Measurements from ENCODE around the gene RIBC1. TPM values are rescaled to one million over a fixed set of nuclear protein-coding genes. Genes with fewer than 3 reads are reported as not detected.

Gene RIBC1
- total and polyA plus RNA-seq, 4 donors, result 6.0 to 12.7 (median 9.8) TPM

DNA sequence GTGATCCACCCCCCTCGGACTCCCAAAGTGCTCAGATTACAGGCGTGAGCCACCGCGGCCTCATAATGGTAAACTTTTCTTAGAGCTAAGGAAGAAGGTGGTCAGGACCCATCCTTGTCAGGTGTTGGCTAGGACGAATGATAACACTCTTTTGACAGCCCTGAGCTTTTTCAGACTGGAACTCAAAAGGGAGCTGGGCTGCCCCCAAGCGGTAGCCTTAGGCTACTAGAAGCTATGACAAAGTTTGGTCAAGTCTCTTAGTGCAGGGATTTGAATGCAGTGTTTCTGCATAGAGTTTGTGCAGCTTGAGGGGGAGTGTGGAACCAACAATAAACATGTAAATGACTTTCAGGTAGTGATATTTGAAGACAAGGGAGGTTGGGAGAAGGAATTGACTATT, 23.3 kb downstream of the RIBC1 start:
- Histone ChIP-seq H3K9ac (ENCODE audit: insufficient read depth in 1 of 2, low read length in 2 of 2) (no peak overlapping the region), H3K27me3 (ENCODE audit: control insufficient read depth in 3 of 3, insufficient read depth in 3 of 3, low read length in 2 of 3) (peaks cover 0 to 33% (median 32%) of the 10 kb centered on the region in 3 donors), H3K4me3 (no peak overlapping the region), H3K4me1 (ENCODE audit: control insufficient read depth in 5 of 5, insufficient read depth in 5 of 5, low read length in 5 of 5) (peaks cover 0 to 6% (median 3%) of the 10 kb centered on the region in 5 donors), H3K9me3 (ENCODE audit: control insufficient read depth in 4 of 4, insufficient read depth in 3 of 4, low read length in 3 of 4) (peaks cover 0 to 2% (median 0%) of the 10 kb centered on the region in 4 donors), H3K27ac (ENCODE audit: low read depth in 1 of 2, low read length in 1 of 2) (no peak overlapping the region), H3K36me3 (ENCODE audit: control insufficient read depth in 4 of 4, insufficient read depth in 4 of 4, low read length in 4 of 4) (no peaks in the 10 kb centered on the region)
- TF ChIP-seq CTCF (IDR thresholded peaks at IDR 0.05; ENCODE audit: control extremely low read depth, extremely low read depth), result peak; percentile 14
- ATAC-seq (ENCODE audit: insufficient read depth, low FRiP score) (no peak), DNase-seq (peak in 1 of 3 donors; percentile 9)
- 15 to 21% methylated on average over 6 of the region's 6 CpGs for WGBS, 2 donors

DNA sequence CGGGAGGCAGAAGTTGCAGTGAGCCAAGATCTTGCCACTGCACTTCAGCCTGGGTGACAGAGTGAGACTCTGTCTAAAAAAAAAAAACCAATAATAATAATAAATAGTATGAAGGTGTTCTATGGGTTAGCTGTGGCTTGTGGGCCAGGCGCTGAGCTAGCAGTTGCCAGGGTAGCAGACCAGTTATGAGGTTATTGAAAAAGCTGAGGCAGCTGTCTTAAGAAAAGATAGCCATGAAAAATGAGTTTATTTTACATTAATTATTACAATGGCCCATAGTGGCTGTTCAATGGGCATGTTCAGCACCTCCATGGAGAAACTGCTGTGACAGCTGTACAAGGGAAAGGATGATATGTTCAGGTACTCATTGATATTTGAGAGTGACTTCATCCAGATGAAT, 24.8 kb downstream of the RIBC1 start:
- ATAC-seq (ENCODE audit: insufficient read depth, low FRiP score), result no peak
- DNase-seq, result no peak
- 83 to 90% methylated on average over 2 of the region's 2 CpGs for WGBS, 2 donors

GRCh38 chrX:53449632-53450031, 27.0 kb downstream of the RIBC1 start:
- H3K36me3 ChIP-seq (ENCODE audit: control insufficient read depth in 4 of 4, insufficient read depth in 4 of 4, low read length in 4 of 4), result no peaks in the 10 kb centered on the region
- no peak for ATAC-seq (ENCODE audit: insufficient read depth, low FRiP score)

More for the DNA sequence above, 24.8 kb downstream of the RIBC1 start:
- Histone ChIP-seq H3K36me3 (ENCODE audit: control insufficient read depth in 4 of 4, insufficient read depth in 4 of 4, low read length in 4 of 4) (no peaks in the 10 kb centered on the region), H3K27ac (ENCODE audit: low read depth in 1 of 2, low read length in 1 of 2) (no peak overlapping the region), H3K9ac (ENCODE audit: insufficient read depth in 1 of 2, low read length in 2 of 2) (no peak overlapping the region), H3K4me3 (no peak overlapping the region), H3K27me3 (ENCODE audit: control insufficient read depth in 3 of 3, insufficient read depth in 3 of 3, low read length in 2 of 3) (peaks cover 0 to 25% (median 20%) of the 10 kb centered on the region in 3 donors), H3K9me3 (ENCODE audit: control insufficient read depth in 4 of 4, insufficient read depth in 3 of 4, low read length in 3 of 4) (no peaks in the 10 kb centered on the region), H3K4me1 (ENCODE audit: control insufficient read depth in 5 of 5, insufficient read depth in 5 of 5, low read length in 5 of 5) (no peaks in the 10 kb centered on the region)
- TF ChIP-seq CTCF (IDR thresholded peaks at IDR 0.05; ENCODE audit: control extremely low read depth, extremely low read depth), result no peak

More at GRCh38 chrX:53449632-53450031, 27.0 kb downstream of the RIBC1 start:
- H3K4me3 ChIP-seq, result no peak overlapping the region
- TF ChIP-seq CTCF (IDR thresholded peaks at IDR 0.05; ENCODE audit: control extremely low read depth, extremely low read depth), result no peak
- H3K27ac ChIP-seq (ENCODE audit: low read depth in 1 of 2, low read length in 1 of 2), result no peak overlapping the region
- H3K27me3 ChIP-seq (ENCODE audit: control insufficient read depth in 3 of 3, insufficient read depth in 3 of 3, low read length in 2 of 3), result peaks cover 0 to 21% (median 20%) of the 10 kb centered on the region in 3 donors
- no peaks in the 10 kb centered on the region for H3K9me3 ChIP-seq (ENCODE audit: control insufficient read depth in 4 of 4, insufficient read depth in 3 of 4, low read length in 3 of 4)
- 80 to 91% methylated on average over 3 of the region's 3 CpGs for WGBS, 2 donors
- H3K4me1 ChIP-seq (ENCODE audit: control insufficient read depth in 5 of 5, insufficient read depth in 5 of 5, low read length in 5 of 5), result no peaks in the 10 kb centered on the region
- no peak for DNase-seq
- H3K9ac ChIP-seq (ENCODE audit: insufficient read depth in 1 of 2, low read length in 2 of 2), result no peak overlapping the region

Measured in lung (tissue), 12 donors.